GM21381 (cell line): ENCODE measurements around the gene AKAP9.
"Not testable (repeated sequence)": the region's sequence is repeated elsewhere in the genome, so short reads cannot be mapped to it uniquely, and the experiment has no call there.

Source experiments
- ATAC-seq: cut with Tn5 transposase; IDR thresholded peaks from one replicate; pipeline ENCODE4 v1.9.1; 2021; ENCODE audit warnings: mild to moderate bottlenecking, moderate library complexity; ENCODE audit not compliant: unreplicated experiment

Gene AKAP9

GRCh38 chr7:91940572-91941341, at the start of gene AKAP9:
AKAP9 (plus strand) TSS chr7:91940862; CDS start chr7:91941100, 238 bp downstream.
- ATAC-seq = peak; percentile 96

- ATAC-seq = no peak
Measured at GRCh38 chr7:91892099-91892705, 48.5 kb upstream of the AKAP9 start.

GRCh38 chr7:91892821-91893340, 47.8 kb upstream of the AKAP9 start:
- no peak for ATAC-seq

- not testable (repeated sequence) for ATAC-seq
Measured at GRCh38 chr7:91893699-91894098, 47.0 kb upstream of the AKAP9 start.

GRCh38 chr7:91894781-91895480, 45.7 kb upstream of the AKAP9 start:
- ATAC-seq = no peak

GRCh38 chr7:91898240-91898992, 42.2 kb upstream of the AKAP9 start:
- ATAC-seq = no peak

- ATAC-seq = no peak
Measured at GRCh38 chr7:91899563-91899962, 41.1 kb upstream of the AKAP9 start.

GRCh38 chr7:91910171-91910570, 30.5 kb upstream of the AKAP9 start:
- ATAC-seq = no peak

GRCh38 chr7:91911121-91911520, 29.5 kb upstream of the AKAP9 start:
- no peak for ATAC-seq

GRCh38 chr7:91912494-91912893, 28.2 kb upstream of the AKAP9 start:
- no peak for ATAC-seq

- no peak for ATAC-seq
Measured at GRCh38 chr7:91913612-91914011, 27.1 kb upstream of the AKAP9 start.

- no peak for ATAC-seq
Measured at GRCh38 chr7:91915401-91916050, 25.1 kb upstream of the AKAP9 start.

GRCh38 chr7:91916051-91916440, 24.6 kb upstream of the AKAP9 start:
- ATAC-seq = no peak

GRCh38 chr7:91918356-91918755, 22.3 kb upstream of the AKAP9 start:
- ATAC-seq = no peak

- ATAC-seq = no peak
Measured at GRCh38 chr7:91922857-91923256, 17.8 kb upstream of the AKAP9 start.

- no peak for ATAC-seq
Measured at GRCh38 chr7:91927912-91928311, 12.8 kb upstream of the AKAP9 start.

- ATAC-seq = peak; percentile 83
Measured at GRCh38 chr7:91929463-91929862, 11.2 kb upstream of the AKAP9 start.

GRCh38 chr7:91940171-91940570, 491 bp upstream of the AKAP9 start:
- ATAC-seq = peak; percentile 13

GRCh38 chr7:91941450-91941849, 788 bp downstream of the AKAP9 start:
- no peak for ATAC-seq

- no peak for ATAC-seq
Measured at GRCh38 chr7:91942312-91942711, 1.6 kb downstream of the AKAP9 start.
